WERI-Rb-1 (cell line): ENCODE results near the gene PAQR3.

Source experiments
- DNase-seq: peaks from one replicate; pipeline ENCODE4 v3.0.0-alpha.2; 2020
- H3K27ac ChIP-seq: fragments of 250-450 bp; sonication (Bioruptor Pico); 2 replicates; pipeline ENCODE4 v1.5.1; 2020; ENCODE audit warnings: mild to moderate bottlenecking, moderate library complexity
- H3K27me3 ChIP-seq: fragments of 250-450 bp; sonication (Bioruptor Pico); 2 replicates; pipeline ENCODE4 v1.5.1; 2021; ENCODE audit warnings: mild to moderate bottlenecking, low read depth, moderate library complexity; ENCODE audit not compliant: insufficient read depth, severe bottlenecking
- H3K36me3 ChIP-seq: fragments of 250-450 bp; sonication (Bioruptor Pico); 2 replicates; pipeline ENCODE4 v1.5.1; 2020; ENCODE audit warnings: mild to moderate bottlenecking, moderate library complexity
- H3K4me3 ChIP-seq: 2 replicates; pipeline ENCODE4 v1.5.1; 2011; ENCODE audit warnings: low read depth, mild to moderate bottlenecking, control low read depth, low read length
- H3K9me3 ChIP-seq: fragments of 250-450 bp; sonication (Bioruptor Pico); 2 replicates; pipeline ENCODE4 v1.5.1; 2021; ENCODE audit warnings: mild to moderate bottlenecking, moderate library complexity; ENCODE audit not compliant: severe bottlenecking
- CTCF ChIP-seq: IDR thresholded peaks from 2 replicates; pipeline ENCODE4 v1.5.1; 2011; ENCODE audit warnings: low read depth, mild to moderate bottlenecking, control low read depth, inconsistent platforms, low read length

PAQR3 gene

GRCh38 chr4:78940752-78941151 is 1.5 kb upstream of the PAQR3 start:
- H3K27me3 ChIP-seq = no peaks in the 10 kb centered on the region
- H3K27ac ChIP-seq = no peak overlapping the region
- DNase-seq = no peak
- peaks cover 8% of the 10 kb centered on the region for H3K36me3 ChIP-seq
- H3K9me3 ChIP-seq = peaks cover 3% of the 10 kb centered on the region
- no peak overlapping the region for H3K4me3 ChIP-seq
- TF ChIP-seq CTCF = no peak

- Histone ChIP-seq H3K4me3 (peak overlapping the region; percentile 44), H3K27me3 (no peaks in the 10 kb centered on the region), H3K36me3 (peaks cover 17% of the 10 kb centered on the region), H3K9me3 (no peaks in the 10 kb centered on the region), H3K27ac (peak overlapping the region; percentile 62)
- no peak for TF ChIP-seq CTCF
- no peak for DNase-seq
Measured at GRCh38 chr4:78939667-78940008, 400 bp upstream of the PAQR3 start.

- no peak for DNase-seq
Measured at GRCh38 chr4:78938474-78938867, 767 bp downstream of the PAQR3 start.

GRCh38 chr4:78937837-78938236 is 1.4 kb downstream of the PAQR3 start:
- Histone ChIP-seq H3K36me3 (peaks cover 26% of the 10 kb centered on the region), H3K4me3 (no peak overlapping the region), H3K9me3 (no peaks in the 10 kb centered on the region), H3K27ac (no peak overlapping the region), H3K27me3 (no peaks in the 10 kb centered on the region)
- no peak for TF ChIP-seq CTCF
- DNase-seq = no peak

More at GRCh38 chr4:78938474-78938867, 767 bp downstream of the PAQR3 start:
- peak overlapping the region; percentile 74 for H3K4me3 ChIP-seq
- no peak overlapping the region for H3K27ac ChIP-seq
- peaks cover 23% of the 10 kb centered on the region for H3K36me3 ChIP-seq
- no peaks in the 10 kb centered on the region for H3K9me3 ChIP-seq
- H3K27me3 ChIP-seq = no peaks in the 10 kb centered on the region
- no peak for TF ChIP-seq CTCF

DNA sequence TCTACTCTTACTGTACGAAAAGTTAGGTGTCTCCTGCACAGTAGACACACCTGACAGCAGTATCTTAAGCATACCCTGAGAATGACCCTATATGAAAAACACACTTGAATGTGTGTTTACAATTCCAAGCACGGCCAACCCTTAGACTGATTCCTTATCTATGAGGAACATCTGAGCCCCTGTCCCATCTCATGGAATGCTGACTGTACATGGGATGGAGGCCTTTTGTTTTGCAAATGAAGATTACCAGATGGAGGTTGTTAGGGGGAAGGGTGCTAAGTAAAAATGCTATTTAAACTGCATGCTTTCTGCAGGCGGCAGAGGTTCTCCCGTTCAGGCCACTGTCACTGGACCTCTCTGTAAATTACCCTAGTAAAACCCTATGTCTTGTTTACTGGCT is 2.2 kb downstream of the PAQR3 start:
- Histone ChIP-seq H3K36me3 (peaks cover 33% of the 10 kb centered on the region), H3K4me3 (no peak overlapping the region), H3K9me3 (no peaks in the 10 kb centered on the region), H3K27ac (no peak overlapping the region), H3K27me3 (no peaks in the 10 kb centered on the region)
- TF ChIP-seq CTCF = no peak
- no peak for DNase-seq

DNA sequence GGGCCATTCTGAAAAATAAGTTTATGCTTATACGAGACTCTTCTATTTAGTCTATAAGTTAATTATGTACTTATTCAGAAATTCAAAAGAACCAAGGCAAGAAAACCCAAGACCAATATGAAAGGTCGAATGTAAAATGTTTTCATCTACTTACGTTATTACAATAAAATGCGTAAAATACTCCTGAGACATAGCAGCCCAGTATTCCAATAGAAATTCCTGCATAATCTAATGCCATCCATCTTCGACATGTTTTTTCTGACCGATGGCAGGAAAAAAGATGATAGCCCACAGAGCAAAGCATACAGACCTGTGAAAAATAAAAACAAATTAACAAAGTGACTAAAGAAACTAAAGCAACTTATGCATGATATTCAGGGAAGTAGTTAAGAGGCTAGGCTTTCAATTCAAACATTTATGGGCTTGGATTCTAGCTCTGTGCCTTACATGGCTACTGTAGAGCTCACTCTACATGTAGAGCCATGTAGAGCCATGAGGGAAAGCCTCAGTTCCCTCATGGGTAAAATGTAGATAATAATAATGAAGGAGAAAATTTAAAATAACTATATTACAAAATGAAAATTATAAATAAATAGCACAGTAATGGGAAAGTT is 9.1 kb downstream of the PAQR3 start:
- peaks cover 57% of the 10 kb centered on the region for H3K36me3 ChIP-seq
- no peaks in the 10 kb centered on the region for H3K9me3 ChIP-seq
- no peak overlapping the region for H3K4me3 ChIP-seq

More for the DNA sequence above, 9.1 kb downstream of the PAQR3 start:
- TF ChIP-seq CTCF = no peak
- DNase-seq = no peak
- Histone ChIP-seq H3K27me3 (no peaks in the 10 kb centered on the region), H3K27ac (no peak overlapping the region)
